Motor neuron (in vitro differentiated cells): Measurements from ENCODE around the gene GREM2. TPM values are rescaled to one million over a fixed set of nuclear protein-coding genes. Genes with fewer than 3 reads are reported as not detected.
A peak's percentile ranks its signal among the peaks of the same experiment; 100 is the strongest.

Experiments used
- ATAC-seq, 8 experiments: fragments of 200-7000 bp; cut with Tn5 transposase; replicated peaks in 6 of 8; 2 replicates each; pipeline ENCODE4 v1.8.0; 2021; ENCODE audit warnings: mild to moderate bottlenecking in 8 of 8, moderate library complexity in 8 of 8
- H3K27ac ChIP-seq, 2 donors: fragments of 250-450 bp; sonication (Bioruptor Pico); 2 replicates each; pipeline ENCODE4 v1.9.0; 2021; ENCODE audit warnings: antibody characterized with exemption in 2 of 2, mild to moderate bottlenecking in 2 of 2, moderate library complexity in 1 of 2
- H3K4me1 ChIP-seq, 2 donors: fragments of 250-450 bp; sonication (Bioruptor Pico); replicated peaks in 1 of 2; 2 replicates each; pipeline ENCODE4 v1.6.1; 2021; ENCODE audit warnings: antibody characterized with exemption in 2 of 2, mild to moderate bottlenecking in 2 of 2, moderate library complexity in 1 of 2
- H3K4me3 ChIP-seq, 5 donors: fragments of 250-450 bp; sonication (Bioruptor Pico); 2 replicates each; pipeline ENCODE4 v1.9.0; 2021; ENCODE audit warnings: antibody characterized with exemption in 5 of 5, mild to moderate bottlenecking in 5 of 5, moderate library complexity in 4 of 5
- WGBS, 10 experiments: fragments of 450-650 bp; shearing (Covaris generic); methylation state at CpG; one replicate each; pipeline ENCODE4 v1.0.0; 2022; 5-methylcytosine and 5-hydroxymethylcytosine counted together
- in situ Hi-C, 9 experiments: fragments of 400-800 bp; cut with MboI; loops; one replicate each; pipeline ENCODE4 v1.15.0; 2021; ENCODE audit warnings: low sequenced_read_pairs in 9 of 9, low pct_unique_long_range_greater_than_20kb in 2 of 9; ENCODE audit not compliant: unreplicated experiment in 9 of 9
- total RNA-seq, 8 experiments: library from RNA; unstranded; fragments of 300-600 nt; gene quantifications; 2 replicates each; pipeline versions ENCODE4 v1.2.3 to v1.2.4, GENCODE V29; 2022

GREM2 gene
- 10 to 100 TPM in 1 of 8 experiments, 1 to 10 TPM in 3, under 1 TPM in 3, not detected in 1; 0.10 to 13.9 (median 2.0) TPM for total RNA-seq

GRCh38 chr1:240611619-240612480 is at the start of gene GREM2:
Gene GREM2 (minus strand): TSS chr1:240612155. CDS start chr1:240493475, 118,680 bp downstream.
- in situ Hi-C loops: loop anchor here in 1 of 9 experiments (25.0 kb wide), 1 partner anchor 425 kb away; no protein-coding TSS in a partner anchor
- Histone ChIP-seq H3K27ac (peak within 1 kb of the TSS in 1 of 2 donors; percentile 56), H3K4me1 (peaks cover 19 to 49% of the 10 kb centered on the region in 2 donors), H3K4me3 (peak within 1 kb of the TSS; percentile 39 to 59 (median 43))
- 0 to 80% (median 3%) methylated on average over 1 to 36 of the region's 40 CpGs for WGBS, 10 experiments
- peak; percentile 72 to 94 (median 92) for ATAC-seq

DNA sequence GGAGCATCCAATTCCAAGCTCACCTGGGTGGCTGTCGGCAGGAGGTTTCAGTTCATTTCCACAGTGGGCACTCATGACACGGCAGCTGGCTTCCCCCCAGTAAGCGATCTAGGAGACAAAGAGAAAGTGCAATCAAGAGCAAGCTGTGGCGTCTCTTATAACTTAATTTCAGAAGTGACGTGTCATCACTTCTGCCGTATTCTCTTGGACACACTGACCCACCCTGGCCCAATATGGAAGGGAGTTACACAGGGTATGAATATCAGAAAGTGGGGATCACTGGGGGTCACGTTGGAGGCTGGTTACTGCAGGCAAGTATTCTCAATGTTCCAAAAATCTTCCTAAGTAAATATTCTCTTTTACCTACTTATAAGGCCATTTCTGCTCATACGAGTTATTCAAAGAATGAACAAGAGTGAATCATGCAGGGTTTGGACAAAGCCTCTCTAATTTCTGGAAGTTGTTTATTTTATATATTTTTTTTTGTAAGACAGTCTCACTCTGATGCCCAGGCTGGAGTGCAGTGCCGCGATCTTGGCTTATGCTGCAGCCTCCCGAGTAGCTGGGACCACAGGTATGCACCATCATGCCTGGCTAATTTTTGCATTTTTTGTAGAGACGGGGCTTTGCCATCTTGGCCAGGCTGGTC is 46.5 kb upstream of the GREM2 start:
- no peak overlapping the region for H3K27ac ChIP-seq
- WGBS, 10 experiments: 35 to 97% (median 88%) methylated on average over 2 to 12 of the region's 12 CpGs; no CpG with 5 or more reads in 1 of the 10 experiments
- H3K4me1 ChIP-seq: no peaks in the 10 kb centered on the region
- no peak overlapping the region for H3K4me3 ChIP-seq
- in situ Hi-C loops: no loop called here
- ATAC-seq: no peak

GRCh38 chr1:240656531-240656930 is 44.6 kb upstream of the GREM2 start:
- no peak overlapping the region for H3K27ac ChIP-seq
- no peaks in the 10 kb centered on the region for H3K4me1 ChIP-seq
- no peak overlapping the region for H3K4me3 ChIP-seq
- no peak for ATAC-seq
- in situ Hi-C loops: no loop called here
- WGBS, 10 experiments: 35 to 100% (median 83%) methylated on average over 1 to 4 of the region's 4 CpGs

DNA sequence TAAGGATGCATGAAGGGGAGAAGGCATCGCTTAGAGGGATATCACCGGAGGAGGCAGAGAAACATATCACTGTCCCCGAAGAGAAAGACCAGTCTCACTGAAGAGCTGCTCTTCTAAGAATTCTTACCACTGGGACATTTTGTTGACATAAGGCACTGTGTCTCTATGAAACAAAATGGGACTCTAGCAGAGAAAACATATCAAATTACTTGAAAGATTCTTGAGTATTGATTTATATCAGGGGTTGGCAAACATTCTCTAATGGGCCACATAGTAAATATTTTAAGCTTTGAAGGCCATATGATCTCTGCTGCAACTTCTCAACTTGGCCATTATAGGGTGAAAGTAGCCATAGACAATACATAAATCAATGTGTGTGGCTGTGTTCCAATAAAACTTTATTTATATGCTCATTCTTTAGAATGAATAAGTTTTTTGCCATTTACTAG is 41.0 kb upstream of the GREM2 start:
- Histone ChIP-seq H3K27ac (no peak overlapping the region), H3K4me3 (no peak overlapping the region), H3K4me1 (no peaks in the 10 kb centered on the region)
- in situ Hi-C loops: no loop called here
- WGBS, 10 experiments: 8 to 93% (median 85%) methylated on average over 1 to 3 of the region's 3 CpGs; no CpG with 5 or more reads in 3 of the 10 experiments
- peak in 1 of 8 experiments; percentile 39 for ATAC-seq

GRCh38 chr1:240652549-240652948 is 40.6 kb upstream of the GREM2 start:
- no peaks in the 10 kb centered on the region for H3K4me1 ChIP-seq
- H3K4me3 ChIP-seq: no peak overlapping the region
- H3K27ac ChIP-seq: no peak overlapping the region
- 0 to 96% (median 78%) methylated on average over 2 to 5 of the region's 8 CpGs; no CpG with 5 or more reads in 3 of the 10 experiments for WGBS, 10 experiments
- in situ Hi-C loops: no loop called here
- peak in 3 of 8 experiments; percentile 36 to 96 (median 96) for ATAC-seq

DNA sequence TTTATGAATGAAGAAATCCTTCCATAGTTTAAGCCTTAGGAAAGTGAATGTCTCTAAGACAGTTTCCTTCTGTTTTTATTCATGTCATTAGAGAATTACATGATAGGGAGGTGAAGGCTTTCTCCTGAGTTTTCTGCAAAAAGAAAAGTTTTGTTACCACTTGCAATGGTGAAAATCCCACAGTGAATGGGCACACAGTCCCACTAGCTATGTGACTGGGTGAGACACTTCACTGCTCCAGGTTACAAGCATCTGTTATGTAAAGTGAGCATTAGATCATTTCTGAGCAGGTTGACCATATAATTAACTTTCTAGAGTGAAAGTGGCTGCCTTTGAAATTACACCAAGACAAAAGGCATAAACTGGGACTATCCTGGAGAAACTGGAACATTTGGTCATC is 38.9 kb upstream of the GREM2 start:
- no peak overlapping the region for H3K27ac ChIP-seq
- no peak for ATAC-seq
- H3K4me1 ChIP-seq: no peaks in the 10 kb centered on the region
- in situ Hi-C loops: no loop called here
- H3K4me3 ChIP-seq: no peak overlapping the region

DNA sequence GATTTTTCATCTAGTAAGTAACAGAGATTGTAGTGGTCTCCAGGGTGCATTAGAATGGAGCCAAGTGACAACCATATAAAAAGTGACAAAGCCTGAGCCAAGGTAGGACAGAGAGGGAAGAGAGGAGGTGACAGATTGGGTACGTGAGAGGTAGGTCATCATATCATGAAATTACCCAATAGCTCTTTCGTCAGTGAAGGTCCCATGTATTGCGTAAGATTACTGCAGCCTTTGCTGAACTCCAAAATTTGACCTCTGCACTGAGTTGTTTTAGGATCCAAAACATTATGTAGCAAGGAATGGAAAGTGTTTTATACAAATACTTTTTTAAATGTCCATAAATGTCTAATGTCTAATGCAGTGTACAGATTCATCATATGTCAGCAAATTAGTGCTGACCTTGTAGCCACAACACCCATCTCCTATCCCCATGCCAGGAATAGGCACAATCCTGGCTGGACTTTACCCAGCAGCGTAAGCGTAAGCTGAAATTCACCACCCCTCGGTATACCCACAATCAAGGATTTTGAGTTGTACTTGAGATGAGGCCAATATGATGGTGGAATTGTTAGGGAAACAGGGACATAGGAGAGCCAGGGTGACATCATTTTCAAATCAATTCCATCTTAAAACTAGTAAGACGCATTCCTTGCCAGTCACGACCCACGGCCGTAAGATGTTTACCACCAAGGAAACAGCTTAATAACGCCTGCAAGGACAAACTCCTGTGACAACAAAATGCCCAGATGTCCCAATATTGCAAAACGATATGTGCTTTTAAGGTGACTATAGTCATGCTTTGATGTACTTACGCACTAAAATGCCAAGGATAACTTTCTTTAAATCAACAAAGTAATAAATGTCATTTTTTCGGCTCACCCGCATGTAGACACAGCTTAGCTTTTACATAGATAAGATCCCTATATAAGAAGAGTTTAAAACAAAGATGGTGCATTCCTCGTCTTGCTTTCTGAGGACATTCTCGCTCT is 38.1 kb upstream of the GREM2 start:
- H3K4me3 ChIP-seq: no peak overlapping the region
- in situ Hi-C loops: no loop called here
- no peak for ATAC-seq
- no peak overlapping the region for H3K27ac ChIP-seq
- no peaks in the 10 kb centered on the region for H3K4me1 ChIP-seq
- 30 to 96% (median 91%) methylated on average over 2 to 17 of the region's 17 CpGs for WGBS, 10 experiments

DNA sequence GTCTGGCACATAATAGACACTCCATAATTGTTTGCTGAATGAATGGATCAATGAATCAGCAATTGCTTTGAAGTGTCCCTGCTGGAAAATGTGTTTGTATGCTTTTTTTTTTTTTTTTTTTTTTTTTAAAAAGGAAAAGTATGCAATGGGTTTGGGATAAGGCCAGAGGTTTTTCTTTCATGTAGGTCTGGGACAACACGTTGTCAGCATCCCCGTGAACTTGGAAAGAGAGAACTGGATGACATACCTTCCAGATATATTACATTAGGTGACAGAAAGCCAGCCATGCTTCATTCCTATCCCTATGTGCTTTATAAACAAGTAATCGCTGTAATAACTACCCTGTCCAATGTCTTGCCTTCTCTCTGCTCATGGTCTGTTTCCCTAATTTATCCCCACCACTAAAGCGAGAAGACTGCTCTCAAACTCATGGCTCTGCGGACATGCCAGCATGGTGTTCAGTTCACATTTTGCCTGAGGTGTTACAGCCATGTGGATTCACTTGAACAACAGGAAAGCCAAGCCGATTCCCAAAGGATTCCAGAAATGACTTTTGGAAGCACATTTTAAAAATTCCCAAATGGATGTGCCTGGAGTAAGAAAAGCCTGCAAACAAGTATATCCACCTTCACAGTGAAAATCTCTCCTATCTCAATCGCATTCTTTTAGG is 34.8 kb upstream of the GREM2 start:
- Histone ChIP-seq H3K4me1 (no peaks in the 10 kb centered on the region), H3K27ac (no peak overlapping the region), H3K4me3 (no peak overlapping the region)
- in situ Hi-C loops: no loop called here
- ATAC-seq: no peak
- WGBS, 10 experiments: 0 to 100% (median 77%) methylated on average over 1 to 7 of the region's 7 CpGs

DNA sequence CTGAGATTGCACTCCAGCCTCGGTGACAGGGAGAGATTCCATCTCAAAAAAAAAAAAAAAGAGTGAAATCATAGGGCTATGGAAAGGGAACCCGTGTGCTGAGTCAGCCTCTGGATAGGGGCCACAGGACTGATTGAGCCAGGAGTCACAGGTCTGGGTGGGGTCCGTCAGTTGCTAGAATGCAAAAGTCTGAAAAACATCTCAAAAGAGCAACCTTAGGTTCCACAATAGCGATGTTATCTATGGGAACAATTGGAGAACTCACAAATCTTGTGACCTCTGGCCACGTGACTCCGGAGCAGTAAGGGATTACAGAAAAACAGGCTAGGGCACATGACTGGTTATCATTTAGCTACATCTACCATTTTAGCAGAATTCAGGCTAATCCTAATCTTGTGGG is 32.8 kb upstream of the GREM2 start:
- in situ Hi-C loops: no loop called here
- H3K4me1 ChIP-seq: no peaks in the 10 kb centered on the region
- H3K4me3 ChIP-seq: no peak overlapping the region
- H3K27ac ChIP-seq: no peak overlapping the region
- peak in 1 of 8 experiments; percentile 50 for ATAC-seq
- WGBS, 10 experiments: 0 to 90% (median 78%) methylated on average over 1 to 6 of the region's 6 CpGs; no CpG with 5 or more reads in 1 of the 10 experiments

- 68 to 100% (median 92%) methylated on average over 1 to 15 of the region's 16 CpGs; no CpG with 5 or more reads in 2 of the 10 experiments for WGBS, 10 experiments
- in situ Hi-C loops: no loop called here
- peak in 1 of 8 experiments; percentile 40 for ATAC-seq
Observed at GRCh38 chr1:240635466-240636256, 23.7 kb upstream of the GREM2 start.

DNA sequence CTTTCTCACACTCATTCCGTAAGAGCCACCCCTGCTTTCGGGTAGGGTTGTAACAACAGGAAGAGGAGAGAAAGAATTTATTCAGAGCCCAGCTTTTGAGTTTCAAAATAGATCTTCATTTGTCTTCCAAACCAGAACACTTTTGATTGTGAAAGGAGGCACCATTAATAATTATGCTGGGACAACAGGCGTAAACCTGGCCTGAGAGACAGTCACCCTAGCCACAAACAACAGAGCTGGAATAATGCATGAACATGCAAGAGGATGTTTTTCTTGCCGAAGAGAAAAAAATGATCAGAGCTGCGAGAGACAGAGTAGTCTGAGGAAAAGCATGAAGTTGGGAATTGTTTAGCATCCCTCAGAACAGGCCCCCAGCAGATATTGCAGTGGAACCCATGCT is 18.5 kb upstream of the GREM2 start:
- peak in 4 of 8 experiments; percentile 63 to 85 (median 82) for ATAC-seq
- in situ Hi-C loops: no loop called here
- Histone ChIP-seq H3K4me1 (peaks cover 9 to 15% of the 10 kb centered on the region in 2 donors), H3K4me3 (no peak overlapping the region), H3K27ac (peak overlapping the region in 1 of 2 donors; percentile 26)
- 28 to 85% (median 59%) methylated on average over 2 to 5 of the region's 5 CpGs; no CpG with 5 or more reads in 1 of the 10 experiments for WGBS, 10 experiments

More at GRCh38 chr1:240635466-240636256, 23.7 kb upstream of the GREM2 start:
- Histone ChIP-seq H3K27ac (no peak overlapping the region), H3K4me1 (peaks cover 7 to 8% of the 10 kb centered on the region in 2 donors), H3K4me3 (no peak overlapping the region)
